Measurements from ENCODE around the gene FGG. TPM values are rescaled to one million over a fixed set of nuclear protein-coding genes. Genes with fewer than 3 reads are reported as not detected.

Gene FGG
- polyA plus RNA-seq, 12 donors, result 0.24 to 25.3 (median 1.2) TPM; not detected in 6

DNA sequence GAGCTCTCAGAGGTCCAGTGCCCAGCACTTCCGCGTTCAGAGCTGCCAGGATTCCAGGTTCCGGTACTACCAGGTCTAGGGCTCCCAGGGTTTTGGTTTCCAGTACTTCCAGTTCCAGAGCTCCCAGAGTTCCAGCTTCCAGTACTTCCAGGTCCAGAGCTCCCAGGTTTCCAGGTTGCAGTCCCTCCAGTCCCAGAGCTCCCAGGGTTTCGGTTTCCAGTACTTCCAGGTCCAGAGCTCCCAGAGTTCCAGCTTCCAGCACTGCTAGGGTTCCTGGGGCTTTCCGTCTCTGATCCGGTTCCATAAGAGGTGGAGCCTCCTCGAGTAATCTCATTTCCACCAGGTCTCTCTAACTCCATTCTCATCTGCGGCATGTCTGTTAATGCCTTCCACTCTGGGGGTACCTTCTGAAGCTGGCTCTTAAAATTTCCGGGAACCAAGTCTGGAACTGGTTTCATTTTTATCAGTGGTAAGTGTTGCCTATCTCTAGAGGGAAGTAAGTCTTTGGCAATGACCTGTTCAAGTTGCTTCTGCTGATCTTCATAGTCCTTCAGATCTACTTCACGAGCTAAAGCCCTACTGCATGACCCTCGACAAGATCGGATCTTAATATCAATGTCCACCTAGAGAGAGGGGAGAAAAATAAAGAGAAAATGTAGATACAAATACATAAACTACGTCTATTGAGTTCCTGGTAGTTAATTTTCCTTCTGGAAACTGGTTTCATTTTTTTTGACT is 26.0 kb downstream of the FGG start:
- no peak for DNase-seq

DNA sequence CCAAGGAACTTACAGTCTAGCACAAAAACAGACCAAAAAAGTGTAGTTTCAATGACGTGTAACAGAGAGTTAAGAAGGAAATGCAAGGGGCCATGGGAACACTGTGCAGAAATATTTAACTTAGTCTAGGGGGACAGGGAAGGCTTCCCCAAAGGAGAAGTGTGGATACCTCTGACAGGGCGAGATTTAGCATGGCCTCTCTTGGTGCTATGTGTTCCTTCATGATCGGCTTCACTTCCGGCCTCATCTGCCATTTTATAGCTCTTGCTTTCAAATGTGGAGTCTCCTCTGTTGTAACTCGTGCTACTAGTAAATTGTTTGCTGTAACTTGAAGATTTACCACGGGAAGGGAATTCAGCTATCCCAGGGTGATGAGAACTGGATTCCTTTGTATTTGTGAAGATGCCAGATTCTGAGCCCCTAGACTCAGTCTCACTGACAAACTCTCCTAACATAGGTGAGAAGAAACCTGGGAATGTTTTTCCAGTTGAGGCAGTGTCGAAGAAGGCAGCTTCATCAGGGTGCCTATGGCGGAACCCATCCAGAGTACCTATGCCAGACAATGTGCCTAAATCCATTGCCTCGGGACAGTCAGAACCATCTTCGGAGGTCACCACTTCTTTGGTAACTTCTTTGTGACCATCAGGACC is 27.0 kb downstream of the FGG start:
- DNase-seq, result no peak

DNA sequence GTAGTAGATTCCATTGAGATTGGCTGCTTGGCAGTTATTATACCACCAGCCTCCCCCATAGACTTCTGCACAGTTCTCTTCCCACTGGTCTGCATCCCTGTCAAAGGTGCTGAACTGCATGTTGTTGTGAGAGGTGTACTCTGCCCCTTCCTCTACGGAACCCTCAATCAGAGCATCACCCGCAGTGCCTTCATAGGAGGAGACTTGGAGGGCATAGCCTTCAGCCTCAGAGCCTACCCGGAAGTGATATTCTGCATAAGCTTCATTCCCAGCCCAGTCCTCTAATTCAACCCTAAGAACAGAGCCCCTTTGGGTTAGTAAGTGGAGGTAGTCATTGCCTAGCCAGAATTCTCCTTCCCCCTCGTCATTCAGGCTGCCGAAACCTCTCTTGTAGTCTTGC is 28.2 kb downstream of the FGG start:
- DNase-seq, result no peak

DNA sequence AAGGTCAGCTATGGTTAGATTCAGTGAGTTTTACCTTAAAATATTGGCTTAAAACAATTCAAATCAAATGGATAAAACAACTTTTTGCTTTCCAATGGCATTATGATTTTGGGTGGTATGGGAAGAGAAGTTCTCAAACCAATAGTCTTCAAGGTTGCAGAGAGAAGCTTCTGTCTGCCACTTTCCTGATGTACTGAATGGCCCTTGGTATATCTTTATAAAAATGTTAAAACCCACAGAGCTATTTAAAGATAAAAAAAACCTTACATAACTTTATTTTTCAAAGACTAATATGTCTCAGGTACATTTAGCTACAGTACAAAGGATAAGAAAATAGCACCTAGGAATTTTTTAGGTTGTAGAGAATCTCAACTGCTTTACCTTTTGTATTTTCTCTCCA is 28.8 kb downstream of the FGG start:
- no peak for DNase-seq

DNA sequence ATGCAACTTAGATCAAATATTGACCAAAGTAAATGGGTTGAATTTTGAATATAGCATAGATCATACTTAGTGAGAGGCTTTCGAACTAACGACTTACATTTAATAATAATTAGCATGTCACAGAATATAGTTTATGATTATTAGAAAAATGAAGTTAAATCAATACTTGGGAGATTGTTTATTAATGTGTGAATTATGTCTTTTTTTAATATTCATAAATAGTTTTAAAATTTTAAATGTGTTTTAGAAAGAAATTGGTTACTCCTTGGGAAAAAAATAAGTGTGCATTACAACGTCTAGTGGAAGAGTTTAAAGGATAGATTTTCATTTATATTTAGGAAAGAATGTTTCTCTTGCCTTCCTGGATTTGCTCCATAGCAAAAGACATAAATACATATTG is 29.2 kb downstream of the FGG start:
- DNase-seq, result no peak

DNA sequence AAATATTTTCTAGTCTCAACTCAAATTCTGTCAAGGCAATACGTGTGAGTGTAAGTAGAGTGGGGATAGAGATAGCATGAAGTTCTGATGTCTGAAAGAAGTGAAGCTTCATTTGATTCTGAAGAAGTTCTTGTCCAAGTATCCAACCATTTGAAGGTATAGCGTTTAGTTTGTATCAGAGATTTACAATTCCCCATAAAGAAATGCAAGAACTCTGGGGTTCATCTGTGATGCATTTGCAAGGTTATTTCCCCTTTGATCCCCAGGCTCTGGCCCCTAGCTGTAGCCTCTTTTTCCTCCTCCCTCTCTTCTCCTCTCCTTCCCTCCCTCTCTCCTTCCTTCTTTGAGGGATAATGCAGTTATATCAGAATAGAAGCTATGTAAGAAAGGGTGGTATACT is 29.7 kb downstream of the FGG start:
- no peak for DNase-seq

DNA sequence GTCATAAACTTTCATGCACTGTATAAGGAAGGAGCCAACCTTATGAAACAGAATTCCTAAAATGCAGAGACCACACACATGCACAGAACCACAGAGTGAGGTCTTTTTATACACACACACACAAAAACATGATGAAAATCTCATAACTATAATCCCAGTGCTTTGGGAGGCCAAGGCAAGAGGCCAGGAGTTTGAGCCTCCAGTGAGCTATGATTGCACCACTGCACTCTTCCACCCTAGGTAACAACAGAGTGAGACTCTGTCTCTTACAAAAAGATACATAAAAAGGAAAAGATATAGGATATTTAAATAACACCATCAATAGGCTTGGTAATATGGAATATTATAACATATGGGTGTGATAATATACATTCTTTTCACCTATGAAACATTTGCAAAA is 32.5 kb downstream of the FGG start:
- no peak for DNase-seq

DNA sequence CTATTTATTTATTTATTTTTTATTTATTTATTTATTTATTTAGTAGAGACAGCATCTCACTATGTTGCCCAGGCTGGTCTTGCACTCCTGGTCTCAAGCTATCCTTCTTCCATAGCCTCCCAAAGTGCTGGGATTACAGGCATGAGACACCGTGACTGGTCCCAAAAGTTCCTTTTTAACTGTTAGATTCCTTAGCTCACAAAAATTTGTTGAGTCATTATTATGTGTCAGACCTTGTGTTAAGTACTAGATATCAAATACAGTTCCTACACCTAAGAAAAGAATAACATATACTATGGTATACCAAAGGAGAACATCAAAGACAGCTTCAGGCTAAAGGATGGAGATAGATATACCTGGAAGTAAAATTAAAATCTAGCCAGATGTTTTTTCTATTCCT is 33.5 kb downstream of the FGG start:
- no peak for DNase-seq

DNA sequence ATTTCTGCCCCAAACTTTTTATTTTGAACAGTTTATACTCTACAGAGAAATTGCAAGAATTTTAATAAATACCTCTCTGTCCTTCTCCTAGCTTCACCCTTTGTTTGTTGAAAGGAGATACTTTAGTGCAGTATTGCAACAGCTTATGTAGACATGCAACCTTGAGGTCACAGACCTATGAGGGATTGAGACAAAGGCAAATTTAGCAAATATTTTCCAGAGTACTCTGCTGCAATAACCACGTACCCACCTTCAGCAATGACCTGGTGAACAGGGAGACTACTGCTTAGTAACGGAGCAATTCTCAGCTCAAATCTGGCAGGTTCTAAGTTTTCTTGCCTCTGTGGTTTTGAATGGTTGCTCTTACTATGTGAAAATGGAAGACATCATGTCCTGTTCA is 35.1 kb downstream of the FGG start:
- no peak for DNase-seq

DNA sequence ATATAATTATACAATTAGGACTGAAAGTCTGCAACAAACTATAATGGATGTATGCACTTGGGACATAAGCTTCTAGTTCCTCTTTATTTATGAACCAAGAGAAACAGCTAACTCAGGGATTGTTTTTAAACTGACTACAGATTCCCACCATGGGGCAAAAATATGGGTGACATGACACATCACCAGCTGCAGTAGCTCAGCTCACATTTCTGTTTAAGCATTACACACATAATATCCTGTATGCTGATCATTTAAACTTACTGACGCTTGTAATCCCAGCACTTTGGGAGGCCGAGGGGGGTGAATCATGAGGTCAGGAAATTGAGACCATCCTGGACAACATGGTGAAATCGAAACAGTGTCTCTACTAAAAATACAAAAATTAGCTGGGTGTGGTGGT is 38.1 kb downstream of the FGG start:
- no peak for DNase-seq

DNA sequence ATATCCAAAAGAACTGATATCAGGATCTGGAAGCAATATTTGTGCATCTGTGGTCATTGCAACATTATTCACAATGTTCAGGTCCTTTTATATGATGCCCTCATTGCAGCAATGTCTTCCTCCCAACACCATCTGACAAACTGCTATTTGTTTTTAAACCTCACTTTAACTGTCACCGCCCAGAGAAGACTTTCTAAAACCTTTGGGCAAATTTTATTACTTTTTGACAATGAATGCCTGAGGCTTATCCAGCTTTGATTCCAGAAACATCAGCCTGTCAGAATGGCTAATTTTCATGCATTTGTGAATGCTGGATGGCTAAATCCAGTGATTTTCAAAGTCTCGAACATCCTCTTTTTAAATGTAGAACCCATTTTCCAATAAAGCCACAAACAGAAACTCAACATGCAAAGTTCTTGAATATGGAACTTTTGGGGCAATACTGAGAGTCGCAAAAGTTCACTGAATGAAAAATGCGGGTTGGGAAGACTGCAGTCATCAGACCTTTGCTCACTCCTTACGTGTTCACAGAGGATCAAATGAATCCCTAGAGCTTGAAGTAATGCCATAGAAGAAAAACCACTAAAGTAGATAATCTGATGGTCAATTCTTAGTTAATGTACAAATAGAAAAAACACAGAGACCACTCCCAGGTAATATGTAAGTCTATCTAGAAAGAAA is 39.1 kb downstream of the FGG start:
- no peak for DNase-seq

DNA sequence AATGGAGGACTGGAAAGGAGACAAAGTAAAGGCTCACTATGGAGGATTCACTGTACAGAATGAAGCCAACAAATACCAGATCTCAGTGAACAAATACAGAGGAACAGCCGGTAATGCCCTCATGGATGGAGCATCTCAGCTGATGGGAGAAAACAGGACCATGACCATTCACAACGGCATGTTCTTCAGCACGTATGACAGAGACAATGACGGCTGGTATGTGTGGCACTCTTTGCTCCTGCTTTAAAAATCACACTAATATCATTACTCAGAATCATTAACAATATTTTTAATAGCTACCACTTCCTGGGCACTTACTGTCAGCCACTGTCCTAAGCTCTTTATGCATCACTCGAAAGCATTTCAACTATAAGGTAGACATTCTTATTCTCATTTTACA is 42.9 kb downstream of the FGG start:
- no peak for DNase-seq

DNA sequence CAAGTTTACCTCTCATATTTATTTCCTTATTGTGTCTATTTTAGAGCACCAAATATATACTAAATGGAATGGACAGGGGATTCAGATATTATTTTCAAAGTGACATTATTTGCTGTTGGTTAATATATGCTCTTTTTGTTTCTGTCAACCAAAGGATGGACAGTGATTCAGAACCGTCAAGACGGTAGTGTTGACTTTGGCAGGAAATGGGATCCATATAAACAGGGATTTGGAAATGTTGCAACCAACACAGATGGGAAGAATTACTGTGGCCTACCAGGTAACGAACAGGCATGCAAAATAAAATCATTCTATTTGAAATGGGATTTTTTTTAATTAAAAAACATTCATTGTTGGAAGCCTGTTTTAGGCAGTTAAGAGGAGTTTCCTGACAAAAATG is 43.4 kb downstream of the FGG start:
- DNase-seq, result no peak

DNA sequence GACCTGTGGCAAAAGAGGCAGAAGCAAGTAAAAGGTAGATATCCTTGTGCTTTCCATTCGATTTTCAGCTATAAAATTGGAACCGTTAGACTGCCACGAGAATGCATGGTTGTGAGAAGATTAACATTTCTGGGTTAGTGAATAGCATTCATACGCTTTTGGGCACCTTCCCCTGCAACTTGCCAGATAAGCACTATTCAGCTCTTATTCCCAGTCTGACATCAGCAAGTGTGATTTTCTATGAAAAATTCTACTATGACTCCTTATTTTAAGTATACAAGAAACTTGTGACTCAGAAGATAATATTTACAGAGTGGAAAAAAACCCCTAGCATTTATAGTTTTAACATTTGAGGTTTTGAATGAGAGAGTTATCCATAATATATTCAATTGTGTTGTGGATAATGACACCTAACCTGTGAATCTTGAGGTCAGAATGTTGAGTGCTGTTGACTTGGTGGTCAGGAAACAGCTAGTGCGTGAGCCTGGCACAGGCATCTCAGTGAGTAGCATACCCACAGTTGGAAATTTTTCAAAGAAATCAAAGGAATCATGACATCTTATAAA is 45.7 kb downstream of the FGG start:
- no peak for DNase-seq

DNA sequence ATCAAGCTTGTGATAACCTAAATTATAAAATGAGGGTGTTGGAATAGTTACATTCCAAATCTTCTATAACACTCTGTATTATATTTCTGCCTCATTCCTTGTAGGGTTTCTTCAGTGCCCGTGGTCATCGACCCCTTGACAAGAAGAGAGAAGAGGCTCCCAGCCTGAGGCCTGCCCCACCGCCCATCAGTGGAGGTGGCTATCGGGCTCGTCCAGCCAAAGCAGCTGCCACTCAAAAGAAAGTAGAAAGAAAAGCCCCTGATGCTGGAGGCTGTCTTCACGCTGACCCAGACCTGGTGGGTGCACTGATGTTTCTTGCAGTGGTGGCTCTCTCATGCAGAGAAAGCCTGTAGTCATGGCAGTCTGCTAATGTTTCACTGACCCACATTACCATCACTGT is 46.8 kb downstream of the FGG start:
- DNase-seq, result no peak

DNA sequence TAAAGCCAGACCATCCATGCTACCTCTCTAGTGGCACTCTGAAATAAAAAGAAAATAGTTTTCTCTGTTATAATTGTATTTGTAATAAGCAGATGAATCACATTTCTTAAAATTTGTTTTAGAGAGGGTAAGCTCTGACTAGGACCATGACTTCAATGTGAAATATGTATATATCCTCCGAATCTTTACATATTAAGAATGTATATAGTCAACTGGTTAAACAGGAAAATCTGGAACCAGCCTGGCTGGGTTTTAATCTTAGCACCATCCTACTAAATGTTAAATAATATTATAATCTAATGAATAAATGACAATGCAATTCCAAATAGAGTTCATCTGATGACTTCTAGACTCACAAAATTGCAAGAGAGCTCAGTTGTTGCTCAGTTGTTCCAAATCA is 48.1 kb downstream of the FGG start:
- no peak for DNase-seq

DNA sequence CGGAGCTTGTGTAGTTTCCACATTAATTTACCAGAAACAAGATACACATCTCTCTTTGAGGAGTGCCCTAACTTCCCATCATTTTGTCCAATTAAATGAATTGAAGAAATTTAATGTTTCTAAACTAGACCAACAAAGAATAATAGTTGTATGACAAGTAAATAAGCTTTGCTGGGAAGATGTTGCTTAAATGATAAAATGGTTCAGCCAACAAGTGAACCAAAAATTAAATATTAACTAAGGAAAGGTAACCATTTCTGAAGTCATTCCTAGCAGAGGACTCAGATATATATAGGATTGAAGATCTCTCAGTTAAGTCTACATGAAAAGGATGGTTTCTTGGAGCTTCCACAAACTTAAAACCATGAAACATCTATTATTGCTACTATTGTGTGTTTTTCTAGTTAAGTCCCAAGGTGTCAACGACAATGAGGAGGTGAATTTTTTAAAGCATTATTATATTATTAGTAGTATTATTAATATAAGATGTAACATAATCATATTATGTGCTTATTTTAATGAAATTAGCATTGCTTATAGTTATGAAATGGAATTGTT is 49.7 kb downstream of the FGG start, which contains the start of gene FGB:
Gene FGB, plus strand, starts transcription at position 315 of the 558 bp plus-strand sequence. Its CDS starts 8 bp downstream, at position 323.
- DNase-seq, result no peak

DNA sequence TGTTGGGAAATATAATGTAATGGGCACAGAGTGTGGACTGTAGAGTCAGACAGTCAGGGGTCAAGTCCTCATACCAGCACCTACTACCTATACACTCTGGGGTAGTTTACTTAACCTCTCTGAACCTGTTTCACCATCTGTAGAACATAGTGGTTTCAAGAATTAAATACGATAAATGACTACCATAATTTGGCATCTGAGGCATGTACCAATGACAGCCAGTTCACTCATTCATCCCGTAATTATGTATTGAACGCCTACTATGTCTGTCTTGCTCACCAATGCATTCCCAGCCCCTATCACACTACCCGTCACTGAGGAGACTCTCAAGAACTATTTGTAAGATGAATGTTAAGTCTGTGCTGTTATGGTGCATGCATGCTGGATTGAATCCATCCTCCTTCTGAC is 51.6 kb downstream of the FGG start:
- DNase-seq, result no peak

DNA sequence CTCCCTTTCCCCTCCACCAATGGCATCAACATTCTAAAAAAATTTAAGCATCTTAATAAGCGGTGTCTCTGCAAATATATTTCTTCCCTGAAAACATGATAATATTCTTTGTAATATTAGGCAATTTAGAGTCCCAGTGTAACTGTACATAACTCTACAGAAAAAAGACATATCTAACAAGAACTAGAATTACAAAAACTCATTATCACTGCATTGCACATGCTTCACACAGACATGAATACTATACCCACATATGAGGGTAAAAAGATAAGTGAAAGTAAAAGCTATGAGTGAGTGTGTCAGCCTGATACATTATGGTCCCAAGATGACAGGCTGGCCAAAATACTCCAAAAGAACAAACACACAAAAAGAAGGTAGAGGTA is 52.0 kb downstream of the FGG start:
- DNase-seq, result no peak

DNA sequence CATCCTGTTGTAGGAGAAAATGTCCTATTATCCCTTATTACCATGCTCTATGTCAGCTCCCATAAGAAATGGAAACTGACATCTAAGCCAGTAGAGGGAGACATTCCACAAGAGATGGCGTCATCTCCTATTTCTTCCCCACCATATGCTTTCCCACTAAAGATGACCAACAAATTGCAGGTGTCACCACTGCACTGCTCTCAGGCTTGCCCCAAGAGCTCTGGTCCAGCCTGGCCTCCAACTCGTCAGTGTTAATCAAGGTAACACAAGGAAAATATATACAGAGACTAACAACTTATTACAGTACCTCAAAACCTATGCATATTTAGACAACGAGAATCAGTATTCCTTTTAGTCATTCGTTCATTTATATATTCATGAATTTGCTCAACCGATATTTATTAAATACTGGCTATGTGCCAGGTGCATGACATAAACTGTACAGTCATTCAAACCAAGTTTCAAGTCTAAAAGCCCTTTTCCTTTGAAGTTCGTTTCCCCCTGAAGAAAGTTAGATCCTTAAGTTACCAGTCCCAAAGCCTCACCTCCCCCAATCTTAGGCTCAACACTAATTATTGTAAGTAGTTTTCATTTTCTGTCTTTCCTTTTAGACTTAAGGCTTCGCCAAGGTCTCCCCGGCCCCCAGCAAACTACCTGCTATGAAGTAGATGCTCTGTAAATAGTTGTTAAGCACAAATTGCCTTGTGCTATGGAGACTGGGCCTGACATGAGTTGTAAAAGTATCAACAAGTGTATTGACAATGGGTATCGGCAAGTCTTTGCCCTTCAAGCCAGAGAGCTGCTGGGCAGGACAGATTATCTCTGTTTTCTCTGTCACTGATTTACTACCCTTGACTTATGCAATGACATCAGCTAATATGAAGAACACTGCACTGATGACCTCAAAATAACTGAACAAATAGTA is 52.7 kb downstream of the FGG start:
- DNase-seq, result no peak

DNA sequence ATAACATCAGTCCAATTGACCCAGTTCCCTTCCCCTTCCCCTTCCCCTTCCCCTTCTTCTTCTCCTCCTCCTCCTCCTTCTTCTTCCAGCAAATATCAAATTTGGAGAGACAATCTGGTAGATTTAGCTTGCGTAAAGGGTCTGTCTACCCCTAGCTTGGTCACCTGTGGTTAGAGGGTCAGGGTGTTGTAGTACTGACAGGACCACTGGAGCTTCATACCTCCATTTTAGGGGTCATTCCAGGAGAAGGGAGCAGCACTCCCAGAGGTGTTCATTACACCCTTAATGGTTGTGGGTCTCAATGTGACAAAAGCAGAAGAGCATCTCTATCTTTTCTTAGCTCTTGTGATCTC is 53.3 kb downstream of the FGG start:
- no peak for DNase-seq

All from muscle of arm (tissue), 12 donors.